IMR-90 (cell line): ENCODE data around the gene TMPRSS9. TPM values are rescaled to one million over a fixed set of nuclear protein-coding genes. Genes with fewer than 3 reads are reported as not detected.

Source experiments
- ATAC-seq: fragments of 200-7000 bp; cut with Tn5 transposase; 2 replicates; pipeline ENCODE4 v1.9.1; 2020; ENCODE audit warnings: low read depth, mild to moderate bottlenecking, moderate library complexity
- BruUV-seq: library from RNA; stranded (reverse); fragments of 400-500 nt; replicated peaks from 2 replicates; lab custom pipeline; 2021; lab: Mats Ljungman, UMichigan
- CTCF ChIA-PET: fragments of 300-600 bp; formaldehyde crosslinking; extraction: SDS; loops from one replicate; lab custom pipeline; 2021; ENCODE audit warnings: antibody characterized with exemption; lab: Yijun Ruan, JAX
- POLR2A ChIA-PET: fragments of 300-600 bp; sonication (Branson Sonifier 250); formaldehyde crosslinking; loops from one replicate; lab custom pipeline; 2022; ENCODE audit warnings: antibody characterized with exemption; ENCODE audit not compliant: unreplicated experiment; lab: Charles Lee
- DNase-seq: peaks from one replicate; pipeline ENCODE4 v3.0.0; 2013
- H2AFZ ChIP-seq: replicated peaks from 2 replicates; pipeline ENCODE3; 2013; ENCODE audit warnings: low read length, mild to moderate bottlenecking; ENCODE audit not compliant: poor library complexity
- H2AK5ac ChIP-seq: 2 replicates; pipeline ENCODE4 v1.6.1; 2013; ENCODE audit warnings: low read depth, low read length, inconsistent platforms
- H2AK9ac ChIP-seq: replicated peaks from 2 replicates; pipeline ENCODE3; 2013; ENCODE audit warnings: mild to moderate bottlenecking, low read depth, low read length, moderate library complexity; ENCODE audit not compliant: poor library complexity
- H2BK120ac ChIP-seq: 2 replicates; pipeline ENCODE4 v1.6.1; 2013; ENCODE audit warnings: low read depth, low read length, inconsistent platforms
- H2BK15ac ChIP-seq: 3 replicates; pipeline ENCODE4 v1.6.1; 2013; ENCODE audit warnings: low read depth, low read length, inconsistent platforms
- H2BK20ac ChIP-seq: 2 replicates; pipeline ENCODE4 v1.6.1; 2013; ENCODE audit warnings: low read depth, mild to moderate bottlenecking, inconsistent platforms, low read length, moderate library complexity
- H2BK5ac ChIP-seq: 2 replicates; pipeline ENCODE4 v1.6.1; 2013; ENCODE audit warnings: mild to moderate bottlenecking, low read depth, low read length, inconsistent platforms; ENCODE audit not compliant: poor library complexity, severe bottlenecking
- H3K14ac ChIP-seq: replicated peaks from 2 replicates; pipeline ENCODE4 v1.6.1; 2013; ENCODE audit warnings: low read depth, low read length, inconsistent platforms
- H3K18ac ChIP-seq: 2 replicates; pipeline ENCODE4 v1.6.1; 2013; ENCODE audit warnings: low read depth, low read length, control low read depth
- H3K23ac ChIP-seq: 2 replicates; pipeline ENCODE4 v1.6.1; 2013; ENCODE audit warnings: low read depth, low read length, inconsistent platforms
- H3K27ac ChIP-seq: 2 replicates; pipeline ENCODE4 v1.5.1; 2013; ENCODE audit warnings: mild to moderate bottlenecking, control low read depth, low read length; ENCODE audit not compliant: insufficient read depth
- H3K27me3 ChIP-seq: 2 replicates; pipeline ENCODE4 v1.6.1; 2013; ENCODE audit warnings: low read length; ENCODE audit not compliant: control insufficient read depth, insufficient read depth
- H3K36me3 ChIP-seq: 2 replicates; pipeline ENCODE4 v1.6.1; 2013; ENCODE audit warnings: low read length, mixed read lengths; ENCODE audit not compliant: control insufficient read depth, insufficient read depth
- H3K4ac ChIP-seq: 2 replicates; pipeline ENCODE4 v1.6.1; 2013; ENCODE audit warnings: low read depth, low read length, inconsistent platforms
- H3K4me1 ChIP-seq: 2 replicates; pipeline ENCODE4 v1.6.1; 2013; ENCODE audit warnings: low read length, mixed read lengths; ENCODE audit not compliant: control insufficient read depth, insufficient read depth
- H3K4me2 ChIP-seq: 2 replicates; pipeline ENCODE4 v1.6.1; 2013; ENCODE audit warnings: low read depth, mild to moderate bottlenecking, control low read depth, low read length, moderate library complexity
- H3K4me3 ChIP-seq: 2 replicates; pipeline ENCODE4 v1.5.1; 2013; ENCODE audit warnings: low read depth, mild to moderate bottlenecking, control low read depth, low read length, moderate library complexity; ENCODE audit not compliant: insufficient read depth
- H3K56ac ChIP-seq: 2 replicates; pipeline ENCODE4 v1.6.1; 2013; ENCODE audit warnings: low read length, inconsistent platforms; ENCODE audit not compliant: insufficient read depth; ENCODE audit errors: extremely low read depth
- H3K79me1 ChIP-seq, 2 experiments: 2 replicates each; pipeline ENCODE4 v1.6.1; 2013; ENCODE audit warnings: low read length in 2 of 2, inconsistent platforms in 1 of 2, low read depth in 1 of 2
- H3K9ac ChIP-seq: 2 replicates; pipeline ENCODE4 v1.6.1; 2013; ENCODE audit warnings: low read depth, low read length, control low read depth
- H3K9me1 ChIP-seq: 2 replicates; pipeline ENCODE4 v1.6.1; 2013; ENCODE audit warnings: low read length, inconsistent platforms; ENCODE audit not compliant: insufficient read depth
- H3K9me3 ChIP-seq: 2 replicates; pipeline ENCODE4 v1.6.1; 2013; ENCODE audit warnings: low read length; ENCODE audit not compliant: control insufficient read depth, insufficient read depth
- H4K20me1 ChIP-seq: 2 replicates; pipeline ENCODE4 v1.6.1; 2013; ENCODE audit warnings: low read length, inconsistent platforms; ENCODE audit not compliant: insufficient read depth
- H4K5ac ChIP-seq: 2 replicates; pipeline ENCODE4 v1.6.1; 2013; ENCODE audit warnings: mild to moderate bottlenecking, low read depth, low read length, control low read depth
- H4K8ac ChIP-seq, 2 experiments: 2 replicates each; pipeline ENCODE4 v1.6.1; 2013; ENCODE audit warnings: low read depth in 2 of 2, low read length in 2 of 2, control low read depth in 1 of 2, inconsistent platforms in 1 of 2
- H4K91ac ChIP-seq: 2 replicates; pipeline ENCODE4 v1.6.1; 2013; ENCODE audit warnings: low read depth, low read length, inconsistent platforms; ENCODE audit not compliant: insufficient read depth
- CEBPB ChIP-seq: IDR thresholded peaks from 2 replicates; pipeline ENCODE4 v1.6.1; 2012; ENCODE audit warnings: low read depth, low read length, improper control_type of control experiment
- CTCF ChIP-seq: conservative IDR thresholded peaks from 2 replicates; pipeline ENCODE4 v1.5.1; 2012; ENCODE audit warnings: mild to moderate bottlenecking, low read depth, low read length, improper control_type of control experiment
- ELK1 ChIP-seq: fragments of 150-350 bp; IDR thresholded peaks from 2 replicates; pipeline ENCODE4 v1.6.1; 2016; ENCODE audit warnings: low read depth, mild to moderate bottlenecking, low read length, moderate library complexity, borderline replicate concordance
- FOS ChIP-seq: fragments of 150-350 bp; IDR thresholded peaks from 2 replicates; pipeline ENCODE4 v1.6.1; 2016; ENCODE audit warnings: low read depth, low read length
- MAFK ChIP-seq: IDR thresholded peaks from 2 replicates; pipeline ENCODE4 v1.6.1; 2012; ENCODE audit warnings: low read depth, low read length, improper control_type of control experiment
- MAZ ChIP-seq: IDR thresholded peaks from 2 replicates; pipeline ENCODE4 v1.6.1; 2012; ENCODE audit warnings: low read depth, mild to moderate bottlenecking, low read length, improper control_type of control experiment, moderate library complexity, borderline replicate concordance
- MXI1 ChIP-seq: IDR thresholded peaks from 2 replicates; pipeline ENCODE4 v1.6.1; 2012; ENCODE audit warnings: low read depth, mild to moderate bottlenecking, low read length, moderate library complexity, borderline replicate concordance
- NFE2L2 ChIP-seq: fragments of 150-350 bp; IDR thresholded peaks from 2 replicates; pipeline ENCODE4 v1.6.1; 2016; ENCODE audit warnings: low read depth, mild to moderate bottlenecking, low read length
- POLR2A ChIP-seq: IDR thresholded peaks from 2 replicates; pipeline ENCODE4 v1.6.1; 2012; ENCODE audit warnings: mild to moderate bottlenecking, low read depth, low read length
- RAD21 ChIP-seq: IDR thresholded peaks from 2 replicates; pipeline ENCODE4 v1.6.1; 2012; ENCODE audit warnings: low read length, improper control_type of control experiment
- RCOR1 ChIP-seq: IDR thresholded peaks from 2 replicates; pipeline ENCODE4 v1.6.1; 2012; ENCODE audit warnings: mild to moderate bottlenecking, low read length, improper control_type of control experiment; ENCODE audit not compliant: insufficient replicate concordance
- RFX5 ChIP-seq: IDR thresholded peaks from 2 replicates; pipeline ENCODE4 v1.8.0; 2012; ENCODE audit warnings: low read depth, mild to moderate bottlenecking, low read length, moderate library complexity
- SMC3 ChIP-seq: fragments of 150-350 bp; IDR thresholded peaks from 2 replicates; pipeline ENCODE4 v1.6.1; 2016; ENCODE audit warnings: low read depth, mild to moderate bottlenecking, antibody characterized with exemption, low read length, moderate library complexity
- USF2 ChIP-seq: fragments of 150-350 bp; IDR thresholded peaks from 2 replicates; pipeline ENCODE4 v1.6.1; 2017; ENCODE audit warnings: mild to moderate bottlenecking, antibody characterized with exemption, low read length, low read depth
- WGBS, 2 experiments: methylation state at CpG; one replicate each; pipeline versions ENCODE4 v1.1.5 to v1.1.7; 2013; ENCODE audit warnings: missing lambda C conversion rate in 2 of 2; ENCODE audit not compliant: insufficient read length in 1 of 2; ENCODE audit errors: extremely low coverage in 2 of 2; 5-methylcytosine and 5-hydroxymethylcytosine counted together
- dilution Hi-C: fragments of 300-500 bp; cut with HindIII; formaldehyde crosslinking; loops from one replicate; pipeline ENCODE4 v1.14.3; 2018; ENCODE audit warnings: low sequenced_read_pairs; ENCODE audit not compliant: unreplicated experiment
- in situ Hi-C: fragments of 300-500 bp; cut with MboI; formaldehyde crosslinking; loops from 3 replicates; pipeline ENCODE4 v1.14.3; 2019; ENCODE audit warnings: low sequenced_read_pairs, inconsistent platforms, mixed read lengths
- intact Hi-C: fragments of 100-400 bp; cut with micrococcal nuclease; formaldehyde crosslinking; loops from 2 replicates; pipeline ENCODE4 v1.10.0; 2022
- polyA plus RNA-seq, 3 experiments: library from polyadenylated mRNA; depleted of rRNA; stranded (reverse); fragments of >200 nt; gene quantifications; 2 replicates each; pipeline ENCODE4 v1.2.3, GENCODE V29; 2012; ENCODE audit warnings: low replicate concordance in 1 of 3
- total RNA-seq: library from RNA; depleted of rRNA; stranded (reverse); fragments of >200 nt; gene quantifications from 2 replicates; pipeline ENCODE4 v1.2.3, GENCODE V29; 2012

TMPRSS9 gene
- total and polyA plus RNA-seq, 2 of the 4 experiments (the other 2 are of a cell fraction), result not detected

GRCh38 chr19:2457394-2458037 is 97.5 kb downstream of the TMPRSS9 start:
- DNase-seq, result no peak
- H2AK5ac ChIP-seq, result no peak overlapping the region; the same call in 1 of the 2 replicates
- peak overlapping the region; percentile 89 for H2AFZ ChIP-seq
- H2BK20ac ChIP-seq, result no peak overlapping the region
- intact Hi-C loops, result no loop called here
- peak overlapping the region; percentile 84 for H3K27ac ChIP-seq
- H3K9me3 ChIP-seq, result no peaks in the 10 kb centered on the region
- H3K79me1 ChIP-seq, result peaks cover 0 to 38% of the 10 kb centered on the region in 2 experiments; a peak in 2 of 4 replicates
- H2BK120ac ChIP-seq, result 0 out of 2 replicates have a peak overlapping the region, but pooled peaks have one; percentile 0
- in situ Hi-C loops, result no loop called here
- H3K9me1 ChIP-seq, result 0 out of 2 replicates have a peak, but pooled peaks cover 9% of the 10 kb centered on the region
- H2BK15ac ChIP-seq, result no peak overlapping the region
- ChIA-PET POLR2A (interaction anchor here (0.6 kb wide), 1 partner anchor 84 kb away, joined by 5 read pairs; no protein-coding TSS in a partner anchor), CTCF (interaction anchor here (0.9 to 1.0 kb wide), 2 partner anchors 15 to 145 kb away, joined by 3 read pairs; no protein-coding TSS in a partner anchor)
- H3K4ac ChIP-seq, result peak overlapping the region; percentile 52
- no peak overlapping the region; the same call in 1 of the 2 replicates for H3K4me3 ChIP-seq
- peaks cover 3% of the 10 kb centered on the region; the same call in 1 of the 2 replicates for H3K4me1 ChIP-seq
- peak overlapping the region; percentile 80 to 90 for H4K8ac ChIP-seq
- H3K56ac ChIP-seq, result no peak overlapping the region
- H2AK9ac ChIP-seq, result peak overlapping the region; percentile 77
- no peaks in the 10 kb centered on the region for H3K27me3 ChIP-seq
- no peak overlapping the region for H3K23ac ChIP-seq
- H4K5ac ChIP-seq, result peak overlapping the region; percentile 90
- peak overlapping the region; percentile 65; the same call in 1 of the 2 replicates for H3K9ac ChIP-seq
- dilution Hi-C loops, result no loop called here
- H2BK5ac ChIP-seq, result peak overlapping the region; percentile 65
- H4K20me1 ChIP-seq, result peaks cover 33% of the 10 kb centered on the region
- H4K91ac ChIP-seq, result peak overlapping the region; percentile 69
- WGBS, 2 experiments, result 83% methylated on average over 1 of the region's 8 CpGs; no CpG with 5 or more reads in 1 of the 2 experiments
- peak overlapping the region; percentile 92 for H3K4me2 ChIP-seq
- BruUV-seq, result no TSS peak
- peak overlapping the region; percentile 10 for H3K14ac ChIP-seq
- no peak for ATAC-seq
- H3K36me3 ChIP-seq, result no peaks in the 10 kb centered on the region
- no peak overlapping the region for H3K18ac ChIP-seq
- TF ChIP-seq SMC3, result no peak
- TF ChIP-seq MAFK, result no peak
- TF ChIP-seq NFE2L2, result no peak
- no peak for TF ChIP-seq POLR2A
- TF ChIP-seq CEBPB, result no peak
- no peak for TF ChIP-seq USF2
- no peak for TF ChIP-seq RFX5
- TF ChIP-seq MAZ, result no peak
- TF ChIP-seq RAD21, result no peak
- no peak for TF ChIP-seq FOS
- TF ChIP-seq CTCF, result no peak
- TF ChIP-seq RCOR1, result no peak
- TF ChIP-seq MXI1, result no peak
- no peak for TF ChIP-seq ELK1
